ENCODE measurements around the gene NUAK2.

DNA sequence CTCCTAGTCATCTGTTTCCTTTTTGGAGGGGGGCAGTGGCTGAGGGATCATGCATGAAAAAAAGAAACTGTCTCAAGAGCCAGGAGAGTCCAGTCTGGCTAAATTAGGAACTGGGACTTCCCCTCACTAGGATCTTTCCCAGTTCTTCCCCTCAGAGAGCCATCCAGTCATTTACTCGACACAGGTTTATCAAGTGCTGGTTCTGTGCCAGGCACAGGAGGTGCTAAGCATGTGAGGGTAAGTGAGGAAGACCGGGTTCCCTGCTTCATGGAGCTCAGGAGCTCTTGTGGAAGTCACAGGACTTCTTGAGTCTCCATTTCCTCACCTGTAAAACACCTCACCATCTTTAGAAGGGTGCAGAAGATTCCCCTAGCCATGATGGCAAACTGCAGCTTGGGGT is 8.6 kb upstream of the NUAK2 start:
- TF ChIP-seq, protein P1, sequence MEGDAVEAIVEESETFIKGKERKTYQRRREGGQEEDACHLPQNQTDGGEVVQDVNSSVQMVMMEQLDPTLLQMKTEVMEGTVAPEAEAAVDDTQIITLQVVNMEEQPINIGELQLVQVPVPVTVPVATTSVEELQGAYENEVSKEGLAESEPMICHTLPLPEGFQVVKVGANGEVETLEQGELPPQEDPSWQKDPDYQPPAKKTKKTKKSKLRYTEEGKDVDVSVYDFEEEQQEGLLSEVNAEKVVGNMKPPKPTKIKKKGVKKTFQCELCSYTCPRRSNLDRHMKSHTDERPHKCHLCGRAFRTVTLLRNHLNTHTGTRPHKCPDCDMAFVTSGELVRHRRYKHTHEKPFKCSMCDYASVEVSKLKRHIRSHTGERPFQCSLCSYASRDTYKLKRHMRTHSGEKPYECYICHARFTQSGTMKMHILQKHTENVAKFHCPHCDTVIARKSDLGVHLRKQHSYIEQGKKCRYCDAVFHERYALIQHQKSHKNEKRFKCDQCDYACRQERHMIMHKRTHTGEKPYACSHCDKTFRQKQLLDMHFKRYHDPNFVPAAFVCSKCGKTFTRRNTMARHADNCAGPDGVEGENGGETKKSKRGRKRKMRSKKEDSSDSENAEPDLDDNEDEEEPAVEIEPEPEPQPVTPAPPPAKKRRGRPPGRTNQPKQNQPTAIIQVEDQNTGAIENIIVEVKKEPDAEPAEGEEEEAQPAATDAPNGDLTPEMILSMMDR (conservative IDR thresholded peaks at IDR 0.05; ENCODE audit: low read depth, low read length): no peak
- TF ChIP-seq POLR2A (IDR thresholded peaks at IDR 0.05; ENCODE audit: low read depth, low read length) (no peak), CEBPB (IDR thresholded peaks at IDR 0.05; ENCODE audit: low read depth, low read length) (no peak), RCOR1 (IDR thresholded peaks at IDR 0.05; ENCODE audit: insufficient replicate concordance, low read length) (no peak), SMC3 (IDR thresholded peaks at IDR 0.05; ENCODE audit: low read depth, low read length) (no peak), BHLHE40 (IDR thresholded peaks at IDR 0.05; ENCODE audit: low read depth, low read length) (no peak), MAFK (IDR thresholded peaks at IDR 0.05; ENCODE audit: low read depth, low read length) (no peak), RFX5 (IDR thresholded peaks at IDR 0.05; ENCODE audit: low read depth, low read length) (no peak), RAD21 (IDR thresholded peaks at IDR 0.05; ENCODE audit: low read length) (no peak)
- TF ChIP-seq, protein P2, sequence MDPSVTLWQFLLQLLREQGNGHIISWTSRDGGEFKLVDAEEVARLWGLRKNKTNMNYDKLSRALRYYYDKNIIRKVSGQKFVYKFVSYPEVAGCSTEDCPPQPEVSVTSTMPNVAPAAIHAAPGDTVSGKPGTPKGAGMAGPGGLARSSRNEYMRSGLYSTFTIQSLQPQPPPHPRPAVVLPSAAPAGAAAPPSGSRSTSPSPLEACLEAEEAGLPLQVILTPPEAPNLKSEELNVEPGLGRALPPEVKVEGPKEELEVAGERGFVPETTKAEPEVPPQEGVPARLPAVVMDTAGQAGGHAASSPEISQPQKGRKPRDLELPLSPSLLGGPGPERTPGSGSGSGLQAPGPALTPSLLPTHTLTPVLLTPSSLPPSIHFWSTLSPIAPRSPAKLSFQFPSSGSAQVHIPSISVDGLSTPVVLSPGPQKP (IDR thresholded peaks at IDR 0.05; ENCODE audit: borderline replicate concordance, low read depth, low read length): no peak
- TF ChIP-seq, protein P3, sequence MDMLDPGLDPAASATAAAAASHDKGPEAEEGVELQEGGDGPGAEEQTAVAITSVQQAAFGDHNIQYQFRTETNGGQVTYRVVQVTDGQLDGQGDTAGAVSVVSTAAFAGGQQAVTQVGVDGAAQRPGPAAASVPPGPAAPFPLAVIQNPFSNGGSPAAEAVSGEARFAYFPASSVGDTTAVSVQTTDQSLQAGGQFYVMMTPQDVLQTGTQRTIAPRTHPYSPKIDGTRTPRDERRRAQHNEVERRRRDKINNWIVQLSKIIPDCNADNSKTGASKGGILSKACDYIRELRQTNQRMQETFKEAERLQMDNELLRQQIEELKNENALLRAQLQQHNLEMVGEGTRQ (IDR thresholded peaks at IDR 0.05; ENCODE audit: low read depth, low read length): no peak
